ENCODE data around the gene LAMA2. TPM values are rescaled to one million over a fixed set of nuclear protein-coding genes. Genes with fewer than 3 reads are reported as not detected.

The LAMA2 gene
- total RNA-seq, 5 donors from 2014 or later (not counting 1 experiment from before 2014, with no cell fraction given): 0.30 to 0.62 (median 0.45) TPM

- no peak overlapping the region for H3K4me3 ChIP-seq (ENCODE audit: control insufficient read depth in 1 of 2, extremely low read depth in 1 of 2, low read length in 1 of 2)
- CTCF ChIA-PET: no interaction called here
- H3K4me1 Mint-ChIP-seq: no peaks in the 10 kb centered on the region
Measured at GRCh38 chr6:129544892-129545612, 662.1 kb downstream of the LAMA2 start.

DNA sequence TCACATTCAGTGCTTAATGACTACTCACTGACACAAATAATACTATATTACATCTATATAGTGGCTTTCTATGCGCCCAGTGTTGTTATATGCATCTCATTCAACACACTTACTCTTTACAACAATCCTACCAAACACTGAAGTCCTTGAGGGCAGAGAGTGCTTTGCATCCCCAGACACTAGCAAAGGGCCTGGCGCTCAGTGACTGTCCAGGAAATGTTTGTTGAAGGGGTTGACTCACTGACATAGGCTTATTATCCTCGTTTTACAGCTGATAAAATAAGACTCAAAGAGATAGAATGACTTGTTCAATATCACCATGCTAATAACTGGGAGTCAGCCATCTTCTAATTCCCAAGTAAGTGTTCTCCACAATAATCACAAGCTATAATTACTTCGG is 663.8 kb downstream of the LAMA2 start:
- POLR2A ChIA-PET: no interaction called here
- Mint-ChIP-seq H3K27me3 (no peaks in the 10 kb centered on the region), H3K4me1 (no peaks in the 10 kb centered on the region), H3K9me3 (no peaks in the 10 kb centered on the region), H3K36me3 (no peaks in the 10 kb centered on the region), H3K4me3 (no peak overlapping the region), H3K27ac (no peak overlapping the region)
- no peak for ATAC-seq (replicated peaks in 1 of 4)
- Histone ChIP-seq H3K27me3 (replicated peaks in 1 of 2; ENCODE audit: control insufficient read depth in 2 of 2, extremely low read depth in 1 of 2, insufficient read depth in 2 of 2, low read length in 1 of 2) (no peaks in the 10 kb centered on the region), H3K9me3 (no peaks in the 10 kb centered on the region), H3K27ac (ENCODE audit: low read length) (no peak overlapping the region), H3K4me3 (ENCODE audit: control insufficient read depth in 1 of 2, extremely low read depth in 1 of 2, low read length in 1 of 2) (no peak overlapping the region), H3K4me1 (ENCODE audit: control insufficient read depth in 1 of 2, extremely low read depth in 1 of 2, insufficient read depth in 2 of 2, low read length in 2 of 2) (no peaks in the 10 kb centered on the region), H3K36me3 (ENCODE audit: control insufficient read depth in 2 of 2, extremely low read depth in 1 of 2, insufficient read depth in 1 of 2, low read length in 1 of 2) (no peaks in the 10 kb centered on the region)
- CTCF ChIA-PET: interaction anchor here in 1 of 2 donors (0.5 kb wide), 1 partner anchor 68 kb away, joined by 3 read pairs; no protein-coding TSS in a partner anchor
- no peak for DNase-seq
- no CpG with 5 or more reads among the region's 4 CpGs for WGBS (ENCODE audit: insufficient coverage)

More at GRCh38 chr6:129544892-129545612, 662.1 kb downstream of the LAMA2 start:
- POLR2A ChIA-PET: no interaction called here
- Histone ChIP-seq H3K9me3 (no peaks in the 10 kb centered on the region), H3K27ac (ENCODE audit: low read length) (no peak overlapping the region), H3K36me3 (ENCODE audit: control insufficient read depth in 2 of 2, extremely low read depth in 1 of 2, insufficient read depth in 1 of 2, low read length in 1 of 2) (no peaks in the 10 kb centered on the region), H3K4me1 (ENCODE audit: control insufficient read depth in 1 of 2, extremely low read depth in 1 of 2, insufficient read depth in 2 of 2, low read length in 2 of 2) (no peaks in the 10 kb centered on the region), H3K27me3 (replicated peaks in 1 of 2; ENCODE audit: control insufficient read depth in 2 of 2, extremely low read depth in 1 of 2, insufficient read depth in 2 of 2, low read length in 1 of 2) (no peaks in the 10 kb centered on the region)
- DNase-seq: no peak
- no peaks in the 10 kb centered on the region for H3K27me3 Mint-ChIP-seq
- no peaks in the 10 kb centered on the region for H3K36me3 Mint-ChIP-seq
- ATAC-seq (replicated peaks in 1 of 4): no peak
- 96% methylated on average over 4 of the region's 8 CpGs for WGBS (ENCODE audit: insufficient coverage)
- no peak overlapping the region for H3K27ac Mint-ChIP-seq
- no peaks in the 10 kb centered on the region for H3K9me3 Mint-ChIP-seq
- H3K4me3 Mint-ChIP-seq: no peak overlapping the region

GRCh38 chr6:129551486-129551885 is 668.5 kb downstream of the LAMA2 start:
- no peaks in the 10 kb centered on the region for H3K27me3 ChIP-seq (replicated peaks in 1 of 2; ENCODE audit: control insufficient read depth in 2 of 2, extremely low read depth in 1 of 2, insufficient read depth in 2 of 2, low read length in 1 of 2)
- H3K9me3 Mint-ChIP-seq: no peaks in the 10 kb centered on the region
- ATAC-seq (replicated peaks in 1 of 4) (no peak), DNase-seq (no peak)
- no peaks in the 10 kb centered on the region for H3K9me3 ChIP-seq
- no peaks in the 10 kb centered on the region for H3K36me3 Mint-ChIP-seq
- no peak overlapping the region for H3K27ac Mint-ChIP-seq
- no CpG with 5 or more reads among the region's 1 CpG for WGBS (ENCODE audit: insufficient coverage)
- peaks cover 0 to 22% of the 10 kb centered on the region in 2 donors for H3K27me3 Mint-ChIP-seq
- H3K4me3 ChIP-seq (ENCODE audit: control insufficient read depth in 1 of 2, extremely low read depth in 1 of 2, low read length in 1 of 2): no peak overlapping the region
- ChIA-PET POLR2A (no interaction called here), CTCF (interaction anchor here (0.6 kb wide), 3 partner anchors 15 to 1629 kb away, joined by 3 to 4 read pairs (median 3); no protein-coding TSS in a partner anchor)
- no peaks in the 10 kb centered on the region for H3K4me1 ChIP-seq (ENCODE audit: control insufficient read depth in 1 of 2, extremely low read depth in 1 of 2, insufficient read depth in 2 of 2, low read length in 2 of 2)
- no peaks in the 10 kb centered on the region for H3K4me1 Mint-ChIP-seq
- no peaks in the 10 kb centered on the region for H3K36me3 ChIP-seq (ENCODE audit: control insufficient read depth in 2 of 2, extremely low read depth in 1 of 2, insufficient read depth in 1 of 2, low read length in 1 of 2)
- H3K4me3 Mint-ChIP-seq: no peak overlapping the region
- H3K27ac ChIP-seq (ENCODE audit: low read length): no peak overlapping the region

- 93% methylated on average over 2 of the region's 2 CpGs for WGBS (ENCODE audit: insufficient coverage)
- H3K27me3 ChIP-seq (replicated peaks in 1 of 2; ENCODE audit: control insufficient read depth in 2 of 2, extremely low read depth in 1 of 2, insufficient read depth in 2 of 2, low read length in 1 of 2): no peaks in the 10 kb centered on the region
- ChIA-PET POLR2A (no interaction called here), CTCF (no interaction called here)
- no peak overlapping the region for H3K4me3 Mint-ChIP-seq
- no peaks in the 10 kb centered on the region for H3K4me1 Mint-ChIP-seq
- H3K36me3 ChIP-seq (ENCODE audit: control insufficient read depth in 2 of 2, extremely low read depth in 1 of 2, insufficient read depth in 1 of 2, low read length in 1 of 2): no peaks in the 10 kb centered on the region
- H3K9me3 Mint-ChIP-seq: no peaks in the 10 kb centered on the region
- no peak for ATAC-seq (replicated peaks in 1 of 4)
- no peak for DNase-seq
- no peaks in the 10 kb centered on the region for H3K36me3 Mint-ChIP-seq
- H3K27ac Mint-ChIP-seq: no peak overlapping the region
- no peaks in the 10 kb centered on the region for H3K9me3 ChIP-seq
- no peak overlapping the region for H3K4me3 ChIP-seq (ENCODE audit: control insufficient read depth in 1 of 2, extremely low read depth in 1 of 2, low read length in 1 of 2)
- no peak overlapping the region for H3K27ac ChIP-seq (ENCODE audit: low read length)
- peaks cover 0 to 22% of the 10 kb centered on the region in 2 donors for H3K27me3 Mint-ChIP-seq
- no peaks in the 10 kb centered on the region for H3K4me1 ChIP-seq (ENCODE audit: control insufficient read depth in 1 of 2, extremely low read depth in 1 of 2, insufficient read depth in 2 of 2, low read length in 2 of 2)
Measured at GRCh38 chr6:129552413-129552812, 669.5 kb downstream of the LAMA2 start.

DNA sequence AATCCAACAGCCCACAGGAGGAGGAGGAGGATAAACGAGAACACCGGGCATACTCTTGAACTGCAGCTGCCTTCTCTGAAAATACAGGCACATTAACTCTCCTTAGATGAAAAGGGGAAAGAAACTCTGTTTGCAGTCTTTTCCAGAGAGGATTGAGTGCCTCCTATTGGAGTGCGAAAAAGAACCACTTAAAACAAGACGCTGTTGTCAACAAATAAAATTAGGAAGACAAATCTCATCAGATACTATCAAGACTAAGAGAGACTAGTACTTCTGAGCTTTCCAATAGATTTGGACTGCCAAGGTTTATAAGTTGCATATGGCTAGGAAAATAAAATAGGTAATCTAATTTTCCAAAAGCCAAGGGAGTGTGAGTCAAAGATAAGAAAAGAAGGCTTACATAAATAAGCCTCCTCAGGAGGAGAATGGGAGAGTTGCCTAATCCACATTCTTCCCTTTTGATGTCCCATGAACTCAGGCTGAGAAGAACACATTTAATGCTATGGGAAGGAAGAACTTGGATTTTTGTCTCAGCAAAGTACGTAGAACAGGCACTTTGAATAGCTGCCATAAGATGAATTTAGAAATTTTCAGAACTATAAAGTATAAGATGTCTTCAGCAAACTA is 672.4 kb downstream of the LAMA2 start:
- WGBS (ENCODE audit: insufficient coverage): 100% methylated on average over 1 of the region's 5 CpGs
- Mint-ChIP-seq H3K4me1 (no peaks in the 10 kb centered on the region), H3K9me3 (no peaks in the 10 kb centered on the region), H3K4me3 (no peak overlapping the region), H3K36me3 (no peaks in the 10 kb centered on the region), H3K27ac (no peak overlapping the region), H3K27me3 (peaks cover 0 to 25% of the 10 kb centered on the region in 2 donors)
- DNase-seq (no peak), ATAC-seq (replicated peaks in 1 of 4) (no peak)
- H3K27me3 ChIP-seq (replicated peaks in 1 of 2; ENCODE audit: control insufficient read depth in 2 of 2, extremely low read depth in 1 of 2, insufficient read depth in 2 of 2, low read length in 1 of 2): no peaks in the 10 kb centered on the region
- H3K4me1 ChIP-seq (ENCODE audit: control insufficient read depth in 1 of 2, extremely low read depth in 1 of 2, insufficient read depth in 2 of 2, low read length in 2 of 2): no peaks in the 10 kb centered on the region
- no peak overlapping the region for H3K4me3 ChIP-seq (ENCODE audit: control insufficient read depth in 1 of 2, extremely low read depth in 1 of 2, low read length in 1 of 2)
- ChIA-PET CTCF (no interaction called here), POLR2A (interaction anchor here in 1 of 2 donors (0.7 kb wide), 1 partner anchor 177 kb away, joined by 3 read pairs; no protein-coding TSS in a partner anchor)
- no peak overlapping the region for H3K27ac ChIP-seq (ENCODE audit: low read length)
- H3K9me3 ChIP-seq: no peaks in the 10 kb centered on the region
- H3K36me3 ChIP-seq (ENCODE audit: control insufficient read depth in 2 of 2, extremely low read depth in 1 of 2, insufficient read depth in 1 of 2, low read length in 1 of 2): no peaks in the 10 kb centered on the region

- ChIA-PET POLR2A (no interaction called here), CTCF (no interaction called here)
- WGBS (ENCODE audit: insufficient coverage): no CpG with 5 or more reads among the region's 1 CpG
- no peak overlapping the region for H3K4me3 Mint-ChIP-seq
- DNase-seq (no peak), ATAC-seq (replicated peaks in 1 of 4) (no peak)
- no peak overlapping the region for H3K27ac Mint-ChIP-seq
- Histone ChIP-seq H3K4me3 (ENCODE audit: control insufficient read depth in 1 of 2, extremely low read depth in 1 of 2, low read length in 1 of 2) (no peak overlapping the region), H3K27me3 (replicated peaks in 1 of 2; ENCODE audit: control insufficient read depth in 2 of 2, extremely low read depth in 1 of 2, insufficient read depth in 2 of 2, low read length in 1 of 2) (no peaks in the 10 kb centered on the region), H3K27ac (ENCODE audit: low read length) (no peak overlapping the region), H3K9me3 (no peaks in the 10 kb centered on the region), H3K4me1 (ENCODE audit: control insufficient read depth in 1 of 2, extremely low read depth in 1 of 2, insufficient read depth in 2 of 2, low read length in 2 of 2) (no peaks in the 10 kb centered on the region), H3K36me3 (ENCODE audit: control insufficient read depth in 2 of 2, extremely low read depth in 1 of 2, insufficient read depth in 1 of 2, low read length in 1 of 2) (no peaks in the 10 kb centered on the region)
- no peaks in the 10 kb centered on the region for H3K36me3 Mint-ChIP-seq
- H3K4me1 Mint-ChIP-seq: no peaks in the 10 kb centered on the region
- H3K27me3 Mint-ChIP-seq: peaks cover 0 to 16% of the 10 kb centered on the region in 2 donors
- H3K9me3 Mint-ChIP-seq: no peaks in the 10 kb centered on the region
Measured at GRCh38 chr6:129558248-129558647, 675.3 kb downstream of the LAMA2 start.

All from T-cell (primary cell).